Eye (tissue), 1 donor: ENCODE data around the gene DCAF7.

Experiments
- DNase-seq: peaks from one replicate; pipeline ENCODE4 v3.0.0-alpha.2; 2015

Gene DCAF7

DNA sequence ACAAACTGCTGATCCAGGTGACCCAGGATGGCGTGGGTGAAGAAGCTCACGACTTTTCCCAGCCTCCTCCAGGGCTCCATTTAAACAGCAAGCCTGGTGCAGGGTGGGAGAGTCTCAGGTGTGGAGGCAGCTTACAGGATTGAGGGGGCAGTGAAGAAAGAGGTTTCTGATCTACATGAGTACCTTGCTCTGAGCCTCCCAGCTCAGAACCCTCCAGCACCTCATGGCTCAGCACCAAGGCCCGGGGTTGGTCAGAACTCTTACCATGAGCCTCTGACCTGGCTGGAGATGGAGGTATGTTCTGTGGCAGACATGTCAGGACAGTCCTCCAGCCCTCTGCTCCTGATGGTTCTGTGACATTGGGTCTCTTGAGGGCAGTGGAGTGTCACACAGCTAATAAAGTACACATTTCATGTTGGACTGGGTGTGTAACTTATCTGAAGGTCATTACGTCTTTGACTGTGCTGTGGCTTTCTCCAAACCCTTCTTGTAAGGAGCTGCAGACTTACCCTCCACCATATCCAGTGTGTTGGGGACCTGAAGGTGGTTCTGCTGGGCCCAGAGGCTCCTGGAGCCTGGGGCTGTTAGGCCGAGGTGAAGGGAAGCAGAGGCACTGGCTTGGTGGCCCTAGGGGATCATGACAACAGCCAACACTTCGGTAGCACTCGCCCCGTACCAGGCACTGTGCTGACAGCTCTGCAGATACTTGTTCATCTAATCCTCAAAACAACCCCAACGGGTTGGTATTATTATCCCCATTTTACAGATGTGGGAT, 3.8 kb upstream of the DCAF7 start:
- DNase-seq, result no peak

DNA sequence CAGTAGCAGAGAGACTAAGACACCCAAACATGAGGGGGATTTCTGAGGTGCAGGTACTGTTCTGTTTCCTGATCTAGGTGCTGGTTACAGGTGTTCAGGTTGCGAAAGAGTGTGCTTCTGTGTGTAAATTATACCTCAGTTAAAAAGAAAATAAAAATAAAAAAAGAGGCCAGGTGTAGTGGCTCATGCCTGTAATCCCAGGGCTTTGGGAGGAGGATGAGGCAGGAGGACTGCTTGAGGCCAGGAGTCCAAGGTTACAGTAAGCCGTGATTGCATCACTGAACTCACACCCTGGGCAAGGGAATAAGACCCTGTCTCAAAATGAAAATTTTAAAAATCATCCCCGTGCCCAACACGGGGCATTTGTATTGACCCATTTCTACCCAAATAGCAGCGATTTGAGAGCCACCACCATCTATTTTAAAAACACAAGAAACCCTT, 3.2 kb upstream of the DCAF7 start:
- DNase-seq, result no peak

DNA sequence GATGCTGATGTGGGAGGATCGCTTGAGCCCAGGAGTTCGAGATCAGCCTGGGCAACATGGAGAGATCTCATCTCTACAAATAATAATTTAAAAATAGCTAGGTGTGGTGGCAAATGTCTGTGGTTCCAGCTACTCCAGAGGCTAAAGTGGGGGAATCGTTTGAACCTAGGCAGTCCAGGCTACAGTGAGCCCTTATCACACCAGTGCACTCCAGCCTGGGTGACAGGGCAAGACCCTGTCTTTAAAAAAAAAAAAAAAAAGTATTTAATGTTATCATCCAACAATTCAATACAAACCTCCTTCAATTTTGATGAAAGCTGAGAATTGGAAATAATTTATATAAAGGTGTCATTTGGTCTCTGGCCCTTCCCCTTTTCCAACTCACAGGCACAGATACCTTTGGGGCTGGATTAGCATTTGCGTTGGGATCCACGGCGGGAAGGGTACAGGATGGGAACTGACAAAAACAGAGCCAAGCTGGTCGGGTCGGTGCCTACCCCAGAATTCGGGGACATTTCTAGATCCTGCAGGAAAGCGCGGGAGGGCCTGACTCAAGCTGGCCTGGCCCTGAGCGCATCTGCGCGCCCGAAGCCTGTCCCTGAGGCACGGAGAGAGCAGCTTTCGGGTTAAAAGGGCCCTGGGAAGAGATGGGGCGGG, 860 bp upstream of the DCAF7 start:
- no peak for DNase-seq

DNA sequence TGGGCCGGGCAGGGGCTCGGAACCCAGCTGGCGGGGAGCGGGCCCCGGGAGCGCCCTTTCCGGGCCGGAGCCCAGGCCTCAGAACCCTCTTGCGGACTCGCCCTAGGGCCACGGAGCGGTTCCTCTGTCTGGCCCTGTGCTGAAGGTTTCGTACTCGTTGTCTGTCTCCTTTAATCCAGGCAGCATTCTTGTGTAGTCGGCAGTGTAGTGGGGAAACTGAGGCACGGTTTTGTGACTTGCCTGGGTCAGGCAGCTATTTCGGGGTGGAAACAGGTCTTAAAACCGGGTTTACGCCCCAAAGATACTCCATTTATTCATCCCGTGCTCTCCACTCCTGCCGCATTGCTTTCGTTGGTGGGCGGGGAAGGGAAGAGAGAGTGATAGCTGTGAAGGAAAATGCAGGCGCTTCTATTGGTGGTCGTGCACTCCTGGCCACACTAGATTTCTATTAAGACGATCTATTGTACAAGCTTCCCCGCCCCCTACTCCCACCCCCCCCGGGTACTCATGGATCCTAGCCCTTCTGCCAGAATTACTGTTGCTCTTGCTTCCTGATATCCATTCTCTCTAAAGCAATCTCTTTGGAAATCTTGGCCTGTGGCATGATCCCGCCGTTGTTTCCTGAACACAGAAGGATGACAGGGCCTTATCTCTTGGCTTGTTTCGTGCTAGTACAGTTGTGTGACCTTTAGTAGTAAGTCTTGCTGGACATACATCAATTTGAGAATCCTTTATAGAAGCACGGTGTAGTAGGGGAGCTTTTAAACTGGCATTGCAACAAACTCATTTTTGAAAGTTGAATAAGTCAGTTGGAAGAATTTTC, 751 bp downstream of the DCAF7 start:
- DNase-seq, result peak; percentile 81

DNA sequence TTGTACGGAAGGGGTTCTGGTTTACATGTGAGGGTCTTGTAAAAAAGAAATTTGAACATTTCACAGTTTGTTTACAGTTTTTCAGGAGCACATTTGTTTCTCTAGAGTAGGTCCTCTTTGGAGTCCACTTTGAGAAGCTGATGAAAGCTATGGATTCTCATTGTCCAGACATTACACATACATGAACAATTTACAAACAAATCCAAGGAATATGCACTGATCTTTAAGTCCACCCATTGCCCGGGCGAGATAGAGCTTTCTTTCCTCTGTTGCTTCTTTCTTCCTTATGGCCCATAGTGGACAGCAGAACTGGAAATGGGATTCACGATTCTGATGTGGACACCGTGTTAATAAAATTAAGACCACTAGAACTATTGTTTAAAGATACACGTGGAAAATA, 1.9 kb downstream of the DCAF7 start:
- no peak for DNase-seq

DNA sequence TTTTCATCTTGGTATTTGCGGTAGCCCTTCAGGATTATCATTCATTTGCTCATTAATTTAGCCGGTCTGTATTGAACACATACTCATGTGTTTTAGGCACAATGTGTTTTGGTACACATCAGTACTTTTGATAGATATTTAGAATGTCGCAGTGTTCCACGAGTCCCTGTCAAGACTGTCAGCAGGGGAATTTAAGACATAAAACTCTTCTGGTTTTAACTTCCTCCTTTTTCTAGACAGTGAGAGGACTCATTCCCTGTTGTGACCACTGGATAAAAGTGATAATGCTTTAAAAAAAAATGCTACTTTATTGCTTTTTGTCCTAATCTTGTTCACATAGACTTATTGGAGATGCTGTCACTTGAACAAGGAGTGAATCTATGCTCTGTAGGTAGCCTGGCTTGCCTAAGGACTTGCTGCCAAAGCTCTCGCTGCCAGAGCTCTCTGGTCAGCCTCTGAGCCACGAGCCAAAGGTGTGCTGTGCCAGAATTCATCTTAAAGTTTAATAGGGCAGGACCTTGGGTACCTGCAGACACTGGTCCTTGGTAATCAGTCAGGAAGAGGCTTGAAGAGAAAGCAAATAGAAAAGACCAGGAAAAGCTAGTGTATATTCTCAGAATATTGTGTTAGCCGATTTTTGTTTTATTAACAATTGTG, 5.4 kb downstream of the DCAF7 start:
- DNase-seq, result no peak

DNA sequence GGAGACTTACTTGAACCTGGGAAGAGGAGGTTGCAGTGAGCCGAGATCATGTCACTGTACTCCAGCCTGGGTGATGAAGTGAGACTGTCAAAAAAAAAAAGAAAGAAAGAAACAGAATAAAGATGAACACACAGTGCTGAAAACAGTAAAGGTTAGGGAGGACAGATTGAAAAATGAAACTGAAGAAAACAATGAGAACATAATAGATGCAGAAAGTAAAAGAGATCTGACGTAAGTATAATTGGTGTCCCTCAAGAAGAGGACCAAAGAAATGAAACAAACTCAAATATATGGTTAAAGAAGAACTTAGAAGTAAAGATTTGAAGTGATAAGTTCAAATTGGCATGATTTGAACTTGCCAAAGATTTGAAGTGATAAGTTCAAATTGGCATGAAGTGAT, 7.1 kb downstream of the DCAF7 start:
- no peak for DNase-seq

DNA sequence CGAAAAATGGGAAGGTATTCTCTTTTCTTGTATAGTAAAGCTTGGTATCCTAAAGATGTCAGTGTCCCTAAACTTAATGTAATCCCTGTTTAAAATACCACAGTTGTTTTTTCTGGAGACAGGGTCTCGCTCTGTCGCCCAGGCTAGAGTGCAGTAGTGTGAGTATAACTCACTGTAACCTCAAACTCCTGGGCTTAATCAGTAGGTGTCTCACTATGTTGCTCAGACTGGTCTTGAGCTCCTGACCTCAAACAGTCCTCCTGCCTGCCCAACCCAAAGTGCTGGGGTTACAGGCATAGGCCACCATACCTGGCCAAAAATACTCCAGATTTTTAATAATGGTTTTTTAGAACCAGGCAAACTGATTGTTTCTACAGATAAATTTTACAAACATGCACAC, 8.2 kb downstream of the DCAF7 start:
- no peak for DNase-seq

DNA sequence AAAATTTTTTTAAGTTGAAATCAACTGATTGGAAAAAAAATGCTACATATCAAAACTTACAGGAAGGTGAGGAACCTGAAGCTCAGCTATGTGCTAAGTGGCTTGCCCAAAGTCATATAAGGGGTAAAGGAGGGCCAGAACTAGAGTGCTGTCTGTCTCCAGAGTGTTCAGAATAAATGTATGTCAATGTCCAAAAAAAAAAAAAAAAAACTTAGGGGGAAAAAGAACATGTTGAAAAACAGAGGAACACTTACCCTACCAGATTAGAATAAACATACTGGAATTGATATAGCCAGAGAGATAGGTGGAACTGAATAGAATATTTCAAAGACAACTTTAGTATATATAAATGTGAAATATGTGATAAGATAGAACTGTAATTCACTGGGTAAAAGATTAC, 11.5 kb downstream of the DCAF7 start:
- no peak for DNase-seq

DNA sequence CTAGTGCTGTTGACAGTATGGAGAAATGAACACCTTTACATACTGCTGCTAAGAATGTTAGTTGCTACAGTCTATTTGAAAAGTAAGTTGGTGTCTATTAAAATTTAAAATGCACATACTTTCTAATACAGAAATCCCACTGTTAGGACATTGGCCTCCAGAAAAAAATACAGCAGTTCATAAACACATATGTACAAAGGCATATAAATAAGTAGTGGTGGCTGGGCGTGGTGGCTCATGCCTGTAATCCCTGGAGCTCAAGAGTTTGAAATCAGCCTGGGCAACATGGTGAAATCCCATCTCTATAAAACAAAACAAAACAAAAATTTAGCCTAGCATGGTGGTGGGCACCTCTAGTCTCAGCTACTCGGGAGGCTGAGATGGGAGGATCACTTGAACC, 13.1 kb downstream of the DCAF7 start:
- no peak for DNase-seq

DNA sequence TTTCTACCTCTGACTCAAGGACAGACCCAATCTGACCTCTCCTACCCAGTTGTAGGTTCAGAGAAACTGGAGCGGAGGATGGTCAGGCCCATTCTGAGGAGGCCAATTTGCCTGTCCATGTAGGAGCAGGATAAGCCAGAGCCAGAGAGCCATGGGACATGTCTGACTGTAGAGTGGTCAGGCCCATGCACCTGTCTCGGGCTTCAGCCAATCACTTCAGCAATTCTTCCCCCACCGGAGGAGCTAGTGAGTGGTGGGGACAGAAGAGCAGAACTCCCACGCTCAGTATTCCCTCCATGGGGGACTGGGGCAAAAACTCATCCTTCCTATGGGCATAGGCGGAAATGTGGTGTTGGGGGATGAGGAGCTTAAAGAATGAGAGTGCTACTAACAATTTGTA, 14.3 kb downstream of the DCAF7 start:
- DNase-seq, result no peak

DNA sequence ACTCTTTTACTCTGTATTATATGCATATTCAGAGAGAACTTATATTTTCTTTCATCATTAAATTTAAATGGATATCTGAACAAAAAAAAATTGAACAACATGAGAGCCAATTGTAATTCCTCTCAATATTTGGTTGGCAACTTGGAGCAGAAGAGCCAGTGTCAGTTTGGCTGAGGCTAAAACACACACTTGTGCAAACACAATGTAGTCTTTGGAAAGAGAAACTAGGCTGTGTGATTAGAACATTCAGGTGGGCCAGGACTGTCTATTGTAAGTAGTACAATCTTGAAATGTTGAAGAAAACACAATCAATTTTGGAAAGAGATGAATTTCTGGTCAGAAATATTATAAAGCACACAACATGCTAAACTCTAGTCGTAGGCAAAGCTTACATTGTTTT, 17.0 kb downstream of the DCAF7 start:
- no peak for DNase-seq

DNA sequence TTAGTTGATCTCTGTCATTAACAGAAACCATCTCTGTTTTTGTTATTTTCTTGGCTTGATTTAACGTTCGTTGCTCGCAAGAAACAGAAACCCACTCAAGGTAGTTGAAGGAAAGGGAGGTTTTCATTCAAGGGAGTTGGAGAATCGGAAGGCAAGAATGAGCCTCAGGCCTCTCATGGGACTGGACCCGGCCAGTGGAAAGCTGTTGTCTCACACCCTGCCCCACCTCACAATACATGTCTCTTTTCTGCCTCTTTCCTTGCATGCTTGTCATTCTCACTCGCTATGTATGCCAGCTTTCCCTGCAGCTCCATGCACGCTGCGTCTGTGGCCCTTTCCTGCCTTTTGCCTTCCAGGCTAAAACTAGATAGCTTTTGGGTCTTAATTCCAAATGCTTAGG, 18.3 kb downstream of the DCAF7 start:
- DNase-seq, result no peak

DNA sequence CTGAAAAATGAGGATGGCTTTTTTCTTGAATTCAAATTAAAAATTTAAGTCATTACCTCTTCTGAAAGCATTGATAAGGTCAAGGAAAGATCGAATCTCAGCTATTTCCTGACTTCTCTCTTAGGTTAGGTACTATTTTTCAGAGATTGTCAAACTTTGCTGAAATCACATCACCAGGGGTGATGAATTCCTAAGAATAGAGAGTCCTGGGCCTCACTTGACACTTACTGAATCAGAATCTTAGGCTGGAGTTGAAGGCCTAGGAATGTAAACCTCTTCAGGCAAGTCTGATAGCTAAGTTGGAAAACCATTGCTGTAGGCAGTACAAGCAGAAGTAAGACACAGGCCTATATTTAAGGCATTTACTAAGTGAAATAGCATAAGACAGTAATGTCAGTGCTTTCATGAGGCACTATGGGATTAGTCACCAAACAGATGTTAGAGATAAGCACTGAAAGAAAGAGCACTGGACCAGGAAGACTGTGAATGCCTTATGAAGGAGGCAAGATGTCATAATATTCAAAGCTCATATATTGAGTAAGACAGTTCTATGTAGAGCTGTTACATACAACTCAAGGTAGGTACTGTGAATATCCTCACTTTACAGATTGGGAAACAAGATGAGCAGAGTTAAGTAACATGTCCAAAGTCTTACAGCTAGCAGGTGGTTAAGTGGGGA, 21.5 kb downstream of the DCAF7 start:
- no peak for DNase-seq

DNA sequence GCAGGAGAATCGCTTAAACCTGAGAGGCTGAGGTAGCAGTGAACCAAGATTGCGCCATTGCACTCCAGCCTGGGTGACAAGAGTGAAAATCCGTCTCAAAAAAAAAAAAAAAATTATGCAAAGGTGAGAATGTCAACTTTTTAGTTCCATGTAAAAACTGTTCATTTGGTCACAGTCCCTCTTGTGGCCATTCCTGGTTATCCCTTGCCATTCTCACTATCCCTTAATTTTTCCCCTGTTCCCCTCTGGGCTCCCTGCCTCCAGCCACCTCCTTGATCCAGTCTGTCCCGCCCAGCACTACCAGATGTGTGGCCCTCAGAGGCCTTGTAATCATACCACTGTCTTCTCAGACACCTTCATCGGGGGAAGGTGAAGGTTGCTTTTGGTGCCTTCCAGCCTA, 23.4 kb downstream of the DCAF7 start:
- DNase-seq, result no peak

DNA sequence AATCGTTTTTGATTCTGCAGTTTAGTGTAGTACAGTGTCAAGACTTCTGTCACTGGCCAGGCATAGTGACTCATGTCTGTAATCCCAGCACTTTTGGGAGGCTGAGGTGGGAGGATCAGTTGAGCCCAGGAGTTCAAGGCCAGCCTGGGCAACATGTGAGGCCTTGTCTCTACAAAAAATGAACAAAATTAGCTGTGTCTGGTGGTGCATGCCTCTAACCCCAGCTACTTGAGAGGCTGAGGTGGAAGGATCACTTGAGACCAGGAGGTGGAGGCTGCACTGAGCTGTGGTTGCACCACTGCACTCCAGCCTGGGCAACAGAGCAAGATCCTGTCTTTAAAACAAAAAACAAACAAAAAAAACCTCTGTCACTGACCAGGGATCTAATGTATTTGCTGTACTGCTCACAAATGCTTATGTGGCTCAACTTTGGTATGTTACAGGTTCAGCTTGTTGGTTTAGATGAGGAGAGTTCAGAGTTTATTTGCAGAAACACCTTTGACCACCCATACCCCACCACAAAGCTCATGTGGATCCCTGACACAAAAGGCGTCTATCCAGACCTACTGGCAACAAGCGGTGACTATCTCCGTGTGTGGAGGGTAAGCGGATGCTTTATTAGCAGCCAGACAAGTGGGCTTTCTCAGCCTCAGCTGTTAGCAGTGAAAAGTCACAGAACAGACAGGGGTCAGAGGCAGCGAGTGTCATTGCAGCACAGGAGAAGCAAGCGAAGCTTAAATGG, 27.9 kb downstream of the DCAF7 start:
- DNase-seq, result no peak

DNA sequence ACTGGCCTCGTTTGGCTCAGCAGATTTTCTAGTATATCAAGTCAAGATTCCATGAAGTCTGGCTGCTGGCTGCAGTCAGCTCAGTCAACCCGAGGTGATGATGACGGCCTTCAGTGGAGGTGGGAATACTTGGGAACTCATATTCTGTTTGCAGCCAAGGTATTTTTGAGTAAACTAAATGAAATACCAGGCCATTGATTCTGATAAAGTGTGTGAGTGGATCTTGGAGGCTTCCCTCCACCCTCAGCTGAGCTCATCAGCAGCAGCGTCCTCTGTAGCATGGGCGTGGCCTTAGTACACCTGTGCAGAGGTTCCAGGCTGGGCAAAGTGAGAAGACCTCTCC, 28.5 kb downstream of the DCAF7 start:
- DNase-seq, result no peak

DNA sequence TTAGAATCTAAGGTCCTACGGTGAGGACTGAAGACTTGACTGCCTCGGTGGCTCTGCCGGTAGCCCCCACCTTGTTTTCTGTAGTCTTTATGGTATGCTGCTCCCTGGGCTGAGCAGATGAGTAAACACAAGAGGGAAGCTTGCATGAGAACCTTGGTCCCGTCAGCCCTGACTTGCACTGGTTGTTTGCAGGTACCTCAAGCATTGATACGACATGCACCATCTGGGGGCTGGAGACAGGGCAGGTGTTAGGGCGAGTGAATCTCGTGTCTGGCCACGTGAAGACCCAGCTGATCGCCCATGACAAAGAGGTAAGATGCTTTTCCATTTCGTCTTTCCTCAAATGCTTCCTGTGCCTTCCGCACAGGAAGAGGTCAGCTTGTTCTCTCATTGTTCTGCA, 29.4 kb downstream of the DCAF7 start:
- DNase-seq, result no peak

DNA sequence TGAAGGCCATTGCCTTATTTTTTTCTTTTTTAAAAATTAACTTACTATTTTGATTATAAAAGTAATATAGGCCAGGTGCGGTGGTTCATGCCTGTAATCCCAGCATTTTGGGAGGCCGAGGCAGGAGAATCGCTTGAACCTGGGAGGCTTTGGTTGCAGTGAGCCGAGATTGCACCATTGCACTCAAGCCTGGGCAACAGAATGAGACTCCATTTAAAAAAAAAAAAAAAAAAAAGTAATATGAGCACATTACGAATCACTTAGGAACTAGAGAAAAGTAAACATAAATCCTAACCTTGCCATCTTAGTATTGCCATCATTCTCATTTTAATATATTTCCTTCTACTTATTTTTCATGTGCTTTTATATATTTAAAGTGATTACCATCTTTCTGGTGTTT, 37.5 kb downstream of the DCAF7 start:
- DNase-seq, result no peak

DNA sequence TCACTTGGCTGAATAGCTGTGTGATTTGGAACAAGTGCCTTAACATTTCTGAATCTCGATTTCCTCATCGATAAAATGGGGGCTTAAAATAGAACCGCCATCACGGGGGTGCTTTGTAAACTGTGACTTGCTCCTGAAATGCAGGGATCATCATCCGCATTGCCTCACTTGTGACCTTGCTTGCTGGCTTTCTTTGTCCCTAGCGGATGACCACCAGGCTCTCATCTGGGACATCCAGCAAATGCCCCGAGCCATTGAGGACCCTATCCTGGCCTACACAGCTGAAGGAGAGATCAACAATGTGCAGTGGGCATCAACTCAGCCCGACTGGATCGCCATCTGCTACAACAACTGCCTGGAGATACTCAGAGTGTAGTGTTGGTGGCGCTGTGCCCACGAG, 38.5 kb downstream of the DCAF7 start:
- no peak for DNase-seq

DNA sequence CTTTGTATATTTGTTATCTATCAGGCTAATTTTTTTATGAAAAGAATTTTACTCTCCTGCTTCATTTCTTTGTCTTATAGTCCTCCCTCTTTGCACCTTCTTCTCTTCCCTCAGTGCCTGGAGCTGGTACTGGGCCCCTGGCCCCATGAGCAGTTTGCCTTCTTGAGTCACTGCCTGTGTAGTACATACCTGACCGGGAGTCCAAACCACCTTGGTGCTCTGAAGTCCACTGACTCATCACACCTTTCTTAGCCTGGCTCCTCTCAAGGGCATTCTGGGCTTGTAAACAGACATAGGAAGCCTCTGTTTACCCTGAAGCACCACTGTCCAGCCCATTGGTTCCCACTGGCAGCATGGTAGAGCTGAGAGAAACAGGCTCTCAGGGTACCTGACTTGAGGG, 39.4 kb downstream of the DCAF7 start:
- no peak for DNase-seq

DNA sequence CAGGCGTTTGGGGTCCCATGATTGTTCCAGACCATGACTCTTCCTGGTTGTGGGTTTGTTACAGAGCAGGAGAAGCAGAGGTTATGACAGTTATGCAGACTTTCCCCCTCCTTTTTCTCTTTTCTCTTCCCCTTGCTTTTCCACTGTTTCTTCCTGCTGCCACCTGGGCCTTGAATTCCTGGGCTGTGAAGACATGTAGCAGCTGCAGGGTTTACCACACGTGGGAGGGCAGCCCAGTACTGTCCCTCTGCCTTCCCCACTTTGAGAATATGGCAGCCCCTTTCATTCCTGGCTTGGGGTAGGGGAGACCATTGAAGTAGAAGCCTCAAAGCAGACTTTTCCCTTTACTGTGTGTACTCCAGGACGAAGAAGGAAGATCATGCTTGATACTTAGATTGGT, 42.5 kb downstream of the DCAF7 start:
- DNase-seq, result no peak
